SK-N-SH (cell line): Measurements from ENCODE around the gene NIPA2. TPM values are rescaled to one million over a fixed set of nuclear protein-coding genes. Genes with fewer than 3 reads are reported as not detected.
A peak's percentile ranks its signal among the peaks of the same experiment; 100 is the strongest.

ENCODE experiments used
- CTCF ChIA-PET: fragments of 300-600, 350-600 bp; formaldehyde crosslinking; extraction: SDS; loops from one replicate; lab custom pipeline; 2021; lab: Yijun Ruan, JAX
- POLR2A ChIA-PET: fragments of 350-600 bp; sonication (Branson Sonifier 250); formaldehyde crosslinking; extraction: SDS; loops from one replicate; lab custom pipeline; 2020; ENCODE audit warnings: antibody characterized with exemption, inconsistent platforms; lab: Yijun Ruan, JAX
- DNase-seq: peaks from one replicate; pipeline ENCODE4 v3.0.0; 2012
- H2AFZ ChIP-seq: fragments of 200-600 bp; sonication (generic); 2 replicates; pipeline ENCODE4 v1.8.1; 2016; ENCODE audit warnings: antibody characterized with exemption, mild to moderate bottlenecking, low read depth
- H3F3A ChIP-seq: fragments of 200-600 bp; sonication (generic); replicated peaks from 2 replicates; pipeline ENCODE3; 2016; ENCODE audit warnings: antibody characterized with exemption, mild to moderate bottlenecking; ENCODE audit not compliant: insufficient read depth
- H3K27ac ChIP-seq, 2 experiments: fragments of 200-500 bp in 1 of 2; fragments of 200-600 bp in 1 of 2; sonication (Bioruptor generic) in 1 of 2; sonication (generic), shearing (Covaris generic) in 1 of 2; 2 replicates each; pipeline versions ENCODE4 v1.5.1 to v1.6.1; 2014 to 2016; ENCODE audit warnings: low read depth in 2 of 2, inconsistent platforms in 1 of 2, low read length in 1 of 2, mild to moderate bottlenecking in 1 of 2, mixed read lengths in 1 of 2
- H3K27me3 ChIP-seq: fragments of 200-600 bp; sonication (generic), shearing (Covaris generic); 2 replicates; pipeline ENCODE4 v1.6.1; 2016; ENCODE audit warnings: mixed run types; ENCODE audit not compliant: insufficient read depth
- H3K36me3 ChIP-seq, 2 experiments: fragments of 200-500 bp in 1 of 2; fragments of 200-600 bp in 1 of 2; sonication (Bioruptor generic) in 1 of 2; sonication (generic) in 1 of 2; replicated peaks in 1 of 2; 2 replicates each; pipeline versions ENCODE3 to v1.5.1; 2014 to 2016; ENCODE audit warnings: low read length in 1 of 2, mild to moderate bottlenecking in 1 of 2; ENCODE audit not compliant: insufficient read depth in 2 of 2, control insufficient read depth in 1 of 2
- H3K4me1 ChIP-seq, 2 experiments: fragments of 200-500 bp in 1 of 2; fragments of 200-600 bp in 1 of 2; sonication (Bioruptor generic) in 1 of 2; sonication (generic), shearing (Covaris generic) in 1 of 2; 2 replicates each; pipeline versions ENCODE4 v1.5.1 to v1.6.1; 2014 to 2016; ENCODE audit warnings: low read depth in 1 of 2, low read length in 1 of 2, mixed run types in 1 of 2; ENCODE audit not compliant: insufficient read depth in 2 of 2, control insufficient read depth in 1 of 2
- H3K4me2 ChIP-seq: fragments of 200-600 bp; sonication (generic), shearing (Covaris generic); 2 replicates; pipeline ENCODE4 v1.6.1; 2017; ENCODE audit warnings: mixed run types
- H3K4me3 ChIP-seq, 2 experiments: fragments of 200-500 bp in 1 of 2; fragments of 200-600 bp in 1 of 2; sonication (Bioruptor generic) in 1 of 2; sonication (generic), shearing (Covaris generic) in 1 of 2; 2 replicates each; pipeline versions ENCODE4 v1.5.1 to v1.8.1; 2014 to 2016; ENCODE audit warnings: low read depth in 2 of 2, inconsistent platforms in 1 of 2, low read length in 1 of 2, mild to moderate bottlenecking in 1 of 2, mixed read lengths in 1 of 2, moderate library complexity in 1 of 2
- H3K79me2 ChIP-seq: fragments of 200-600 bp; sonication (generic); 2 replicates; pipeline ENCODE4 v1.8.1; 2017; ENCODE audit warnings: mild to moderate bottlenecking; ENCODE audit not compliant: insufficient read depth
- H3K9ac ChIP-seq: fragments of 200-600 bp; sonication (generic); 2 replicates; pipeline ENCODE4 v1.6.1; 2017; ENCODE audit warnings: mixed run types
- H3K9me2 ChIP-seq: fragments of 200-600 bp; sonication (generic); 2 replicates; pipeline ENCODE4 v1.6.1; 2017; ENCODE audit warnings: mixed run types
- H3K9me3 ChIP-seq: fragments of 200-600 bp; sonication (generic); 2 replicates; pipeline ENCODE4 v1.6.1; 2017; ENCODE audit warnings: mixed run types, mild to moderate bottlenecking, moderate library complexity
- H4K20me1 ChIP-seq: fragments of 200-600 bp; sonication (generic); 2 replicates; pipeline ENCODE4 v1.6.1; 2017; ENCODE audit warnings: mild to moderate bottlenecking, mixed run types; ENCODE audit not compliant: insufficient read depth
- ELF1 ChIP-seq: IDR thresholded peaks from 2 replicates; pipeline ENCODE4 v1.4.0; 2012
- EZH2phosphoT487 ChIP-seq: fragments of 200-600 bp; sonication (generic); IDR thresholded peaks from 2 replicates; pipeline ENCODE4 v1.6.1; 2017; ENCODE audit warnings: low read depth, mixed run types, mild to moderate bottlenecking, antibody characterized with exemption, moderate library complexity, borderline replicate concordance
- FOSL2 ChIP-seq: IDR thresholded peaks from 2 replicates; pipeline ENCODE4 v1.4.0; 2012; ENCODE audit warnings: low read depth, mild to moderate bottlenecking, moderate library complexity, borderline replicate concordance
- FOXM1 ChIP-seq: IDR thresholded peaks from 2 replicates; pipeline ENCODE4 v1.4.0; 2012; ENCODE audit warnings: low read depth, mild to moderate bottlenecking
- JUND ChIP-seq: IDR thresholded peaks from 2 replicates; pipeline ENCODE4 v1.4.0; 2012
- MXI1 ChIP-seq: IDR thresholded peaks from 2 replicates; pipeline ENCODE4 v1.6.1; 2012; ENCODE audit warnings: mild to moderate bottlenecking, low read depth, low read length, improper control_type of control experiment
- NFIC ChIP-seq: IDR thresholded peaks from 2 replicates; pipeline ENCODE4 v1.4.0; 2012; ENCODE audit warnings: borderline replicate concordance
- NRF1 ChIP-seq: IDR thresholded peaks from 2 replicates; pipeline ENCODE4 v1.6.1; 2012; ENCODE audit warnings: low read depth, mild to moderate bottlenecking, low read length
- POLR2AphosphoS5 ChIP-seq: IDR thresholded peaks from 2 replicates; pipeline ENCODE4 v1.6.1; 2012; ENCODE audit warnings: low read depth, low read length
- RAD21 ChIP-seq: IDR thresholded peaks from 2 replicates; pipeline ENCODE4 v1.6.1; 2012; ENCODE audit warnings: mild to moderate bottlenecking, low read length
- REST ChIP-seq: IDR thresholded peaks from 2 replicates; pipeline ENCODE4 v1.6.1; 2012; ENCODE audit warnings: mild to moderate bottlenecking, low read depth, low read length, moderate library complexity
- SIN3A ChIP-seq: IDR thresholded peaks from 2 replicates; pipeline ENCODE4 v1.6.1; 2012; ENCODE audit warnings: low read depth, mild to moderate bottlenecking, low read length, moderate library complexity, borderline replicate concordance
- TCF12 ChIP-seq: IDR thresholded peaks from 2 replicates; pipeline ENCODE4 v1.4.0; 2012
- TEAD4 ChIP-seq: IDR thresholded peaks from 2 replicates; pipeline ENCODE4 v1.4.0; 2012; ENCODE audit warnings: mild to moderate bottlenecking, borderline replicate concordance; ENCODE audit not compliant: insufficient read depth
- WGBS: methylation state at CpG from one replicate; pipeline ENCODE4 v1.1.6; 2017; ENCODE audit warnings: low lambda C conversion rate; 5-methylcytosine and 5-hydroxymethylcytosine counted together
- polyA plus RNA-seq, 3 experiments: library from polyadenylated mRNA; depleted of rRNA; stranded (reverse); fragments of >200 nt; gene quantifications; 2 replicates each; pipeline ENCODE4 v1.2.3, GENCODE V29; 2012
- TF ChIP-seq, protein P1 (sequence below): IDR thresholded peaks from 2 replicates; pipeline ENCODE4; 2012
- TF ChIP-seq, protein P2 (sequence below): IDR thresholded peaks from 2 replicates; pipeline ENCODE4 v1.4.0; 2012; ENCODE audit warnings: low read depth, borderline replicate concordance
- TF ChIP-seq, protein P3 (sequence below): IDR thresholded peaks from 2 replicates; pipeline ENCODE4 v1.4.0; 2012; ENCODE audit warnings: low read depth

The NIPA2 gene
- polyA plus RNA-seq, 1 of the 3 experiments (the other 2 are of a cell fraction): 32.0 TPM

DNA sequence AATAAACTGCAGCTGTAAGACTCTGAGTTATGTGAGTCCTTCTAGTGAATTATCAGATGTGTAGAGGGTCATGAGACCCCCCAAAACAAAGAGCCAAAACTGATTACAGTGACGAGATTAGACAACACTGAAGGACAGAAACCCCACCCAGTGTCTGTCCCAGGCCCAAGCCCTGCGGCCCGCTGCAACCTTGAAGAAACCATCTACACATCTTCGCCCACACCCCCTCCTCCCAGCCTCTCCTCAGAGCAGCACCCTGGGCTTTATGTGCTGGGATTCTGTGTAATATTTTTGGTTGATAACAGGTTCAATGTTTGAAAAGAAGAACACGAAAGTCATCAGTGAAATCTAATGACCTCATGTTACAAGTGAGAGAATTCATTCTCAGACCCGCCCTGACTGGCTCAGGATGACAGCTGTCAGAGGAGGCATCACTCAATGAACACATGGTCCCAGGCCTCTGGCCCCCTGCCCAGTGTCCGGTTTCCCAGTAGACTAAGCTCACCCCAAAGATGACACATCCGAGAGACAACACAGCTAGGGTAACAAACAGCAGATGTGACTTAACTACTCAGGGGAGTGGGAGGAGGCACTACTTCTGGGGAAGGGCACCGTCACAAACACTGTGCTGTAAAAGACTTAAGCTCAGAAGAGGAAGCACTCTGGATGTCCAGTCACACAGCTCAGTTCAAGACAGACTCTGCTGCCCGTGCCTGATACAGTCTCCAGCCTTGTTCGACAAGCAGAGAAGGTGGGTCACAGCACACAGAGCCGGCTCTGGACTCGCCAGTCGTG lies 48.9 kb downstream of the NIPA2 start:
- DNase-seq: no peak
- Histone ChIP-seq H3K9me3 (no peaks in the 10 kb centered on the region), H3K27ac (peak overlapping the region in 1 of 2 experiments; percentile 84; a peak in 2 of 4 replicates), H4K20me1 (peaks cover 12% of the 10 kb centered on the region), H3K36me3 (peaks cover 16 to 19% of the 10 kb centered on the region in 2 experiments), H3K4me2 (peak overlapping the region; percentile 34), H3K9me2 (no peaks in the 10 kb centered on the region), H3K79me2 (peaks cover 4% of the 10 kb centered on the region; the same call in 1 of the 2 replicates), H3K4me3 (no peak overlapping the region), H3K9ac (no peak overlapping the region), H3F3A (peaks cover 19% of the 10 kb centered on the region), H3K27me3 (no peaks in the 10 kb centered on the region), H2AFZ (no peak overlapping the region), H3K4me1 (peaks cover 0 to 8% of the 10 kb centered on the region in 2 experiments; a peak in 1 of 4 replicates)
- 72% methylated on average over 14 of the region's 14 CpGs for WGBS
- TF ChIP-seq NFIC (0 out of 2 replicates have a peak, but pooled peaks have one; percentile 28), NRF1 (no peak), TCF12 (peak; percentile 44)
- TF ChIP-seq, protein P1, sequence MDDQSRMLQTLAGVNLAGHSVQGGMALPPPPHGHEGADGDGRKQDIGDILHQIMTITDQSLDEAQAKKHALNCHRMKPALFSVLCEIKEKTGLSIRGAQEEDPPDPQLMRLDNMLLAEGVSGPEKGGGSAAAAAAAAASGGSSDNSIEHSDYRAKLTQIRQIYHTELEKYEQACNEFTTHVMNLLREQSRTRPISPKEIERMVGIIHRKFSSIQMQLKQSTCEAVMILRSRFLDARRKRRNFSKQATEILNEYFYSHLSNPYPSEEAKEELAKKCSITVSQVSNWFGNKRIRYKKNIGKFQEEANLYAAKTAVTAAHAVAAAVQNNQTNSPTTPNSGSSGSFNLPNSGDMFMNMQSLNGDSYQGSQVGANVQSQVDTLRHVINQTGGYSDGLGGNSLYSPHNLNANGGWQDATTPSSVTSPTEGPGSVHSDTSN: peak; percentile 58
- ChIA-PET POLR2A (no interaction called here), CTCF (no interaction called here)

DNA sequence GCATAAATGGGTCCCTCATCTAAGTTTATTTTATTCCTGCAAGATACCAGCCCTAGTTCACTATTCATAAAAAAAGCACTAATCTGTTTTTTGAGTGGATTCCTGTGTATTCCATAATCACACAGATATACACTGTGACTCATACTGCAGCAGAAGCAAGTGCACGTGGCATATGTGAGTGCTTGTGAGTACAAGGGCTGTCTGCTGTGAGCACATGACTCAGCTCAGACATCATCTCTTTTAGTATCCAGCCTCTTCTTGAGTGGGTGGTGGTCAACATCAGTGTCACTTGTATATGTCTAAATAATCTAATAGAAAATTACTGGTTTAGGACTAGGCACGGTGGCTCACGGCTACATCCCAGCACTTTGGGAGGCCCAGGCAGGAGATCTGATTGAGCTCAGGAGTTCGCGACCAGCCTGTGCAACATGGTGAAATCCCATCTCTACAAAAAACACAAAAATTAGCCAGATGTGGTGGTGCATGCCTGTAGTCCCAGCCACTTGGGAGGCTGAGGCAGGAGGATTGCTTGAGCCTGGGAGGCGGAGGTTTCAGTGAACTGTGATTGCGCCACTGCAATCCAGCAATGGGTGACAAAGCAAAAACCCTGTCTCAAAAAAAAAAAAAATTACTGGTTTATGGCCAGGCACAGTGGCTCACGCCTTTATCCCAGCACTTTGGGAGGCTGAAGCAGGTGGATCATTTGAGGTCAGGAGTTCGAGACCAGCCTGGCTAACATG lies 49.8 kb downstream of the NIPA2 start:
- TF ChIP-seq MXI1: peak; percentile 67; the same call in 1 of the 2 replicates
- no peak for TF ChIP-seq REST
- peak; percentile 81 for TF ChIP-seq SIN3A
- TF ChIP-seq, protein P1: peak; percentile 26; the same call in 1 of the 2 replicates
- TF ChIP-seq, protein P2, sequence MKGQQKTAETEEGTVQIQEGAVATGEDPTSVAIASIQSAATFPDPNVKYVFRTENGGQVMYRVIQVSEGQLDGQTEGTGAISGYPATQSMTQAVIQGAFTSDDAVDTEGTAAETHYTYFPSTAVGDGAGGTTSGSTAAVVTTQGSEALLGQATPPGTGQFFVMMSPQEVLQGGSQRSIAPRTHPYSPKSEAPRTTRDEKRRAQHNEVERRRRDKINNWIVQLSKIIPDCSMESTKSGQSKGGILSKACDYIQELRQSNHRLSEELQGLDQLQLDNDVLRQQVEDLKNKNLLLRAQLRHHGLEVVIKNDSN: peak; percentile 73; the same call in 1 of the 2 replicates
- TF ChIP-seq FOXM1: no peak
- TF ChIP-seq JUND: peak; percentile 82
- TF ChIP-seq, protein P3, sequence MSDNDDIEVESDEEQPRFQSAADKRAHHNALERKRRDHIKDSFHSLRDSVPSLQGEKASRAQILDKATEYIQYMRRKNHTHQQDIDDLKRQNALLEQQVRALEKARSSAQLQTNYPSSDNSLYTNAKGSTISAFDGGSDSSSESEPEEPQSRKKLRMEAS: peak; percentile 98
- TF ChIP-seq FOSL2: peak; percentile 92
- TF ChIP-seq ELF1: no peak
- TF ChIP-seq TCF12: peak; percentile 68
- TF ChIP-seq TEAD4: no peak
- TF ChIP-seq RAD21: no peak
- no peak for TF ChIP-seq EZH2phosphoT487
- TF ChIP-seq POLR2AphosphoS5: peak; percentile 27; the same call in 1 of the 2 replicates
- TF ChIP-seq, all 33 proteins: peak for 9
- ChIA-PET POLR2A (no interaction called here), CTCF (no interaction called here)
- peaks cover 12% of the 10 kb centered on the region for H4K20me1 ChIP-seq
- H3K4me1 ChIP-seq: peaks cover 0 to 8% of the 10 kb centered on the region in 2 experiments; a peak in 1 of 4 replicates
- peaks cover 4% of the 10 kb centered on the region; the same call in 1 of the 2 replicates for H3K79me2 ChIP-seq
- no peak overlapping the region for H3K4me3 ChIP-seq
- H3F3A ChIP-seq: peaks cover 20% of the 10 kb centered on the region
- WGBS: 71% methylated on average over 9 of the region's 9 CpGs
- no peak overlapping the region for H3K9ac ChIP-seq
- H3K4me2 ChIP-seq: no peak overlapping the region
- H3K27me3 ChIP-seq: no peaks in the 10 kb centered on the region
- H3K9me3 ChIP-seq: no peaks in the 10 kb centered on the region
- no peak for DNase-seq
- no peak overlapping the region for H2AFZ ChIP-seq
- H3K9me2 ChIP-seq: no peaks in the 10 kb centered on the region
- H3K36me3 ChIP-seq: peaks cover 14 to 22% of the 10 kb centered on the region in 2 experiments
- peak overlapping the region in 1 of 2 experiments; percentile 84; a peak in 2 of 4 replicates for H3K27ac ChIP-seq
